T1000 (cell line): ENCODE measurements around the gene LAMB1.

Experiments used
- DNase-seq: peaks from one replicate; lab custom pipeline; 2025; ENCODE audit warnings: mixed read lengths; lab: John Stamatoyannopoulos, UW

Gene LAMB1

DNA sequence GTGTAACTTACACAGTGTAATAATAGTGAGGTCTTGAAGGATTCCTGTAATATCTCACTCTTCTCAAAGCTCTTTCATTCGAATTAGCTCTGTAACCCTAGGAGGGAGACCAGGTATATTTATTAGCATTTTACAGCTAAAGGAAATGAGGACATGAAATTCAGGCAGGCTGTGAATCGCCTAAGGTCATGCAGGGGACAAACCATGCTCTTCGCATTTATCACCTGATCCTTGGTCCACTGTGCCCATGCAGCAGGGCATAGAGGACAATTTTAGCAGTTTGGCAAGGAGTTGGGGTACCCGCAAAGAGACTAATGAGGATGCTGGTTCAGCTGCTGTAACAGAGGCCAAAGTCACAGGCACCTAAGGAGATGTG is 14.8 kb upstream of the LAMB1 start:
- no peak for DNase-seq

DNA sequence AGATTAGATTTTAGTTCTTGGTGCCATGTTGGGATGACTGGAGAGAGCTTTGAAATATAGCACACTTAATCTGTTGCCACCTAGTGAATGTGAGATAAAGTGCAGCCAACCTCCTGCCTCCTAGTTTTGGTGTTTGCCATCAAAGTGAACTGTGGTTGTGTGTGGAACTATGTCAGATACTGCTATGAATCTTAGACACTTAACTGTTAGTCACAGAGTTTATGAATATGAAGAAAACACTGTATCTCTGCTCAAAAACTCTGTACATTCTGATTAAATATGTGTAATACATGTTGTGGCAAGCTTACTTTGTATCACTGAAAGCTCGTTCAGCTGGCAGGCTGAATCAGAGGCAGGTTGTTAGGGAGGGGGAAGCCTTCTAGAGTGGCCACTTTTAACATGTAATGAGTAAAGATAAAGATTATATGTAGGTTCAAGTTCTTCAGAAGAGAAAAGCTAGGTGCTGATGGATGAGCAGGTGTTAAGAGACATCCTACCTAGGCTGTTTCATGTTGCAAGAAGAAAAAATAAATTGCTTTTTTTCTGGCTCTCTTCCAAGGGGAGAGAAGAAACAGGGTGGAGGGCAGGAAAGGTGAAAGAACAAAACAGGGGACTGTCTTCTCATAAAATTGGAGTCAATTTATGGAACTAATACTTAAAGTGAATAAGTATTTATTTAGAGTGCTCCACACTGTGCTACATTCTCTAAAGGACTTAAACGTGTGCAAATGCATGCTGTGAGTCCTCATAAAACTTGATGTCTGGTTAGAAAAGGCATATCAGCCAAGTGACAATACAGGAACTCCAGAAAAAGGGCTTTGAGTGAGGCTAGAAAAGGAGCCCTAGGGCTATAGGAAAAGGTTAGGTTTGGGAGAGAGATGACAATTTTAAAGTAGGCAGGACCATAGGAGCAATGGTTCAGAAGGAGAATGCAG is 14.1 kb upstream of the LAMB1 start:
- DNase-seq: no peak

DNA sequence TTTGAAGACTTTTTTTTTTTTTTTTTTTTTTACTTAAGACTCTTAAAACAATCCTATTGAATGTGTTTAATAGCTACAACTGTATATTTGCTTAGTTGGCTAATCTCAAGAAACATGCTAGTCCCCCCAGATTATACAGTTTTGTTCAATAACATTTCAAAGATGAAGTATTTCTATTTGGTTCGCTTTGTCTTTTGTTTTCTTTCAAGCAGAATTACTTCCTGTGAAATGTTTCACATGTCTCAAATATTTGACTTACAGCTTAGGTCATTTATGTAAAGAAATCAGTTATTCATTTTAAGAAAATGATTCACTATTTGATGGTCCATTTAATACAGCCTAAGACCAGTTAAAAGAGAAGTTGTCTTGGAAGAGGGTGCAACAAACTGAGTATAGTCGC is 12.8 kb upstream of the LAMB1 start:
- DNase-seq: no peak

DNA sequence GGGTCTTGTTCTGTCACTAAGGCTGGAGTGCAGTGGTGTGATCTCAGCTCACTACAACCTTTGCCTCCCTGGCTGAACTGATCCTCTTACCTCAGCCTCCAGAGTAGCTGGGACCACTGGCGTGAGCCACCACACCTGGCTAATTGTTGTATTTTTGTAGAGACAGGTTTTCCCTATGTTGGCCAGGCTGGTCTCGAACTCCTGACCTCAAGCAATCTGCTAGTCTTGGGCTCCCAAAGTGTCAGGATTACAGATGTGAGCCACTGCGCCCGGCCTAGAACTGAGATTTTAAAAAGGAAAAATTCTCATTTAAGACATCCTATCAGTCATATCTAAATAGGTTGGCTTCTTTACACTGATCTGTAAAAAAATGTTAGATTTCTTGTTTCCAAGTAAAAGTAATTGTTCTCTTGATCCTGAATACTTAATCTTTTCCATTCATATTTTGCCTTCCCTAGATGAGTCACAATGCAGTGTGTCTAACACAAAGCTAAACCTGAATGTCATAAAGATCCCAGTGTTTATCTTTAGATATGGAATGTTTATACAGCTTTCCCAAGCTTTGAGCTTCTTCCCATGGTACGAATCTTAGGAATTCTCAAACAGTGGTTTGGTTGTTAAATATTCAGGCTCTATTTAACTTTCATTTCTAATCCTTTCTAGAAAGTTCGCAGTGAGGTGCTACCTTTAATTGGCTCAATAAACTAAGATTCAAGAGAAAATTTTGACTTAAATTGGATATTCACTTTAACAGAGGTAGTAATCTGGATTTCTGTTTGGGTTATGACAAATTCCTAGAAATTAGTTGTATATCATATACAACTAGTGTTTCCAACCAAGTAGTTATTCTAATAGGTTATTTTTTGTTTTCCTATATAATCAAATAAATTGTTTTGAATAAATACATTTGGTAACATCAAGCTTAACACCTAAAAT is 12.1 kb upstream of the LAMB1 start:
- no peak for DNase-seq

DNA sequence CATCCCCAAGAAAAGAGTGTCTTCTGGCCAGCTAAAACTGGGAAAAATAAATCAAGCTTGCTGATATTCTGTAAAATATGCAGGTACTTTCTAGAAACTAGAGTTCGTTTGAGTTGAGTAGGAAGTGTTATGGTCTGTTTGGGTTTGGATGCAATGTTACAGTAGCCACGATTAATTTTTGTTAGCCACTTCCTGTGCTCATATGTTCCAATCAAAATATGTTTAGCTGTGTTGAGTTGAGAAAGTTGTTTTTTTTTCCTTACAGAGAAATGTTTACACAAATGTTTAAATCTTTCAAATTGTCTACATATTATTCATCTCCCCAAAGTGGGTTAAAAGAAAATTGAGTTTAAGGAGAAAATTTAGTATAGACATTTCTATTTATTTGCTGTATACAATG is 11.3 kb upstream of the LAMB1 start:
- DNase-seq: no peak

DNA sequence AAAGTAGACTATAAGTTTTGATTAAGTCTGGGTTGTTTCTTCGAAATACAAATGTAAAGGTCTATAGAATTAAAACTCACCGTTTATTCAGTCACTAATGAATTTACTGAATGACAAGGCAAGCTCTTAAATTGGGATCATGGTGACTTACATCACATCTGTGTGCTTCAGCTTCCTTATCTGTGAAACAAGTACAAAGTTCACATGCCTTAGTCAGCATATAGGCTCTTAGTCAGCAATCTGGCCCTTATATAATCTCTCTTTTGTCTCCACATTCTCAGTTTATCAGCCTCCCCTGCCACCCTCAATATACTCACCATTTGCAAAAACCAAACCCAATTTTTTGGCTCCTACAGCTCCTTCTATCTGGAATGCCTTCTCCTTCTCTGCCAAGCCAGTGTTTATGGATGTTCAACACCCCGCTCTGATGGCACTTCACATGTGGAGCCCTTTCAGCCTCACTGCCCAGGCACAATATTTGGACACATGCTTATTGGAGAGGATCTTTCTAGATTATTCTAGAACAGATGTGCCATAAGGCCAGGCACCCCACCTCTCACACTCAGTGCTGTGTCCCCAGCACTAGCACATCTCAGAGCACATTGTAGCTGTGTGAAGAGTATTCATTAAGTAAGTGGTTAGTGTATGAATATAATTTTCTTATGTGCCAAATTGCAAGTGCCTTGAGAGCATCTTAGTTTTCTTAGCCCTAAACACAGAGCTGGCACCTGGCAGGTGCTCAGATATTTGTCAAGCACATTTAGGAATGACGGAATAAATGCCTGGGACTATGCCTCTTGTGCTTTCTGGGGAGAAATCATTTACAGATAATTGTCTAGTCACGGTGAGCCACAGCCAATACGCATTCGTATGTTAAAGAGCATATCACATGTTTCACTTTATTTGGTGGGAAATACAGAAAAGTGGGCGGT is 9.8 kb upstream of the LAMB1 start:
- DNase-seq: no peak

DNA sequence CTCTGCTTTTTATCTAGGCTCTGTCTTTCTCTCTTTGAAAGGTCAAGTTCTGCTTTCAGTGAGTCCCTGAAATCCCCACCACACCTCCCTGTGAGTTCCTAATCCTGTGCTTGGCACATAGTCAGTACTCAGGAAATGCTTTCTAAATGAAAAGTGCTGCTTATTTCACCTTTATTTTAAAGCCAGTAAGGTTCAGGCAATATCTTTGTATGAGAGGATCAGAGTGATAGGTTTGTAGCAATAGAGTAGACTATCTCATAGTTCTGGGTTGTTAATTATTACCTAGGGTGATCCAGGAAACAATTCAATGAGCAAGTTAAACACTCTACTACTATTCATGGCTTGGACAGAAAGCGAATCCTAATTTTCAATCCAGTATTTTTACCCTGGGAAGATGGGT is 7.4 kb upstream of the LAMB1 start:
- DNase-seq: no peak

DNA sequence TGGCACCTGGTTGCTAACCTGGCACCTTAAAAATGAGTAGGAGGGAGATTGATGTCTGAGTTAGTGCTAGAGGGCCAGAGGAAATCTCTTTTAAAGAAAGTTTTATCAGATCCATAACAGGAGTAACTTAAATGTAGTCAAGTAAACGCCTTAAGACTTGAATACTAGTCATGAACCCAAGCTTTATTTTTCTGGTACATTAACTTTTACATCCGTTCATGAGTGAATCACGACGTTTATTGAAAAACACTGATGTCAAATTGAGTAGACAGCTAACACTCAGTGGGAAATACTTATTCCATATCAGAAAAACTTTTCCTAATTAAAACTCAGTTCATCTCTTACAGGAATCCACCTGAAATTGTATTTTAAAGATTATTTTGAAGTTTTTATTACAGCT is 6.9 kb upstream of the LAMB1 start:
- DNase-seq: no peak

DNA sequence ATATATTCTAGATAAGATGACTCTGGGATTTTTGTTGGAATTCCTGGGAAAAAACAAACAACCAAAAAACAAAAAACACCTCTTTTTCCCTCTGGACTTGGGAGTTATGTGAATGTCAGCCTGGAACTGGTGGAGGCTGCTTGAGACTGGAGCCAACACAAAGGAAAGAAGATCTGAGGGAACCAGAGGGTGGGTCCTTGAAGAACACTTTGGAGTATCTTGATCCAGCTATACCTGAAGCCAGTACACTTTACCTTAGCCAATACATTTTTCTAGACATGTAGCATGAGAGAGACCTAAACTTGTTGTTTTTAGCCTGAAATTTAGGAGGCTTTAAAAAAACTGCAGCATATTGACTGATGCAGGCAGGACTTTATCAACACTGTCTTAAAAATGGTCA is 5.9 kb upstream of the LAMB1 start:
- DNase-seq: no peak

DNA sequence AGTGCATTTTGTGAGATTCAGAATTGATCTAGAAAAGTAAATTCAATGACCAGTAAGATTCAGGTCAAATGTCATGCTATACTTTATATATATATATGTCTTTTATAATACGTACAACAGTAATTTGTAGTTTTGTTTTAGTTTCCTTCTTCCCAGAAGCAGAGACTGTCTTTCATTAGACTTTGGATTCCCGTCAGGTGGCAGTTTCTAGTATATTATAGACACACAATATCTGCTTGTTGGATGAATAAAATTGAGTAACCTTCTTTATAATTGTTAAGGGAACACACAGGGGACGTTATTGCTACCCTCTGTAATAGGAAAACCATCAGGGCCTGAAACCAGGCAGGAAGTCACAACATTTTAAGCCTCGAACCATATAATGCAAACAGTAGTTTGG is 5.3 kb upstream of the LAMB1 start:
- DNase-seq: no peak

DNA sequence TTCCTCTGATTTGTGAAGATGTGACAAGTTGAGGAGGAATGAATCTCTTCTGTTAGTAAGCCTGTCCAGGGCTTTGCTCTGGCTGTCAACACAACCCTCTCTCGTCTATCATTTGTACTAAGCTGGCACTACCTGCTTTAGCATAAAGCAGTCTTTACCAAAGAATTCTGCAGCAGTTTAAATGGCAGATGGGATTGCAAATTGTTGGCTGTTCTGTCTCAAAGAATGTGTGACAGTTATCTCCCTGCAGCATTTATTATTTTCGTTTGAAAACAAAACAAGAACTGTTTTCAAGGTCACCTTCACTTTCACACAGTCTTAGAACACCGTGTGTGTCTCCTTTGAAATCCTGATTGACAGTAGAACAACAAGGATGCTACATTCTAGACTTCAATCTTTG is 4.8 kb upstream of the LAMB1 start:
- no peak for DNase-seq

DNA sequence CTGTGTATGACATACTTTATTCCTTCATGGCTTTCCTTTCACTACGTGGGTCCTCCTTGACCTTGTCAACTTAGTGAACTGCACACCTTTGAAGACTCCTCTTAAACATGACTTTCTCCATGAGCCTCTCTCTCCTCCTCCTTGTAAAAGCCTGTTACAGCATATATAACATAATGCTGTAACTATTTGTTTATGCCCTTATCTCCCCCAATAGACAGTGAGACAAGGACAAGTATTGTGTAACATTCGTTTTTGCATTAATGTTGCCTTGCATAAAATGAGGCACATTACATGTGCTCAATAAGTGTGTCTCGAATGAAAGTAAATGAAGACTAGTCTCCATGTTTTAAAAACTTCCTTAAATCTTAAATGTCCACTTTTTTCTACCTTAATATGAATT is 4.3 kb upstream of the LAMB1 start:
- no peak for DNase-seq

DNA sequence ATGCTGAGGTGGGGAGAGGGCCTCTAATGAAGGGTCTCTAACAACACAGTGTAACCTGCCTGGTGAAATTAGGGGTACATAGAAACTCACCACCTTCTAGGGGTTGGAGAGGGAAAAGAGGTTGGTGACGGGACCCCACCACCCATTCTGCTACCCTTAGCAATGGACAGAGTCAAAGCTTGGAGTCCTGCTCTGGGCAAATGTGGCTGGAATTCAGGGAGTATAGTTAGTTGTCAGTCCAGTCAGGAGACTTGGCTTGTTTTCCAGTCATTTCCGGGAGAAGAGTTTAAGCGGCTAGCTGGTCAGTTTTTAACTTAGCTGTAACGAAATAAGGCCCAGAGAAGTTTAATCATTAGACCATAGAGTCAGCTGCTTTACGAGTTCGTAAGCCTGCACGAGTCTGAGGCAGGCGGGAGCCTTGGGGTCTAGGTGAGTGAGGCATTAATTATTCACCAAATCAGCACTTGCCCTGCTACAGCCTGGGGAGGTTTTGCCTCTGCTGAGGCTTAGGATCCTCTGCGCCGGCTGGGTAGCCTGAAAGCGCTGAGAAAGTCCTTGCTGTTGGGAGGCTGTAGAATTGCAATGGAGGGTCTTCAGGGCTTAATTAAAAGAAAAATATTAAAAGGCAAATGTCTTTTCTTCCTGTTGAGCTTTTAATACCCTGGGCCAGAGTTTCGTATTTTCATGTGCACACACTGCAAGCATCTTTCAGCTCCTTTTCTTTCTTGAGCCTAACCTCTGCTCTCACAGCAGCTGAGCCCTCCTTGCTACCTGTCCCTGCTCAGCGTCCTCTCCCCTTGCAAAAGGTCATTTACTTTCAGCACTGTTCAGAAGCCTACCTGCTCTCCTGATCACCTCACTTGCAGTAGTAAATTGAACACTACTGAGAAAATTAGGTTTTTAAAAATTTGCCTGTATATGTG is 1.5 kb upstream of the LAMB1 start:
- DNase-seq: no peak

DNA sequence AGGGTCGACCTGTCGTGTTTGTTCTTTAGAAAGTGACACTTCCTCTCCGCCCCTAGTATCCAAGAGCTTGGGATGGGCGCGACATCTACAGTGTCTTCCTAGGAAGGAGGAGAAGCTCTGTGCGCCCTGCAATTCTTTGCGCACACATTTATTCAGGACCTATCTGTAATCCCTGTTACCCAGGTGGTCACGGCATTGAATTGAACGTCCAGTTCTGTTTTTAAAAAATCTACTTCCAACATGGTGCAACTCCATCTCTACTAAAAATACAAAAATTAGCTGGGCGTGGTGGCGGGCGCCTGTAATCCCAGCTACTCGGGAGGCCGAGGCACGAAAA is 606 bp upstream of the LAMB1 start:
- DNase-seq: no peak

DNA sequence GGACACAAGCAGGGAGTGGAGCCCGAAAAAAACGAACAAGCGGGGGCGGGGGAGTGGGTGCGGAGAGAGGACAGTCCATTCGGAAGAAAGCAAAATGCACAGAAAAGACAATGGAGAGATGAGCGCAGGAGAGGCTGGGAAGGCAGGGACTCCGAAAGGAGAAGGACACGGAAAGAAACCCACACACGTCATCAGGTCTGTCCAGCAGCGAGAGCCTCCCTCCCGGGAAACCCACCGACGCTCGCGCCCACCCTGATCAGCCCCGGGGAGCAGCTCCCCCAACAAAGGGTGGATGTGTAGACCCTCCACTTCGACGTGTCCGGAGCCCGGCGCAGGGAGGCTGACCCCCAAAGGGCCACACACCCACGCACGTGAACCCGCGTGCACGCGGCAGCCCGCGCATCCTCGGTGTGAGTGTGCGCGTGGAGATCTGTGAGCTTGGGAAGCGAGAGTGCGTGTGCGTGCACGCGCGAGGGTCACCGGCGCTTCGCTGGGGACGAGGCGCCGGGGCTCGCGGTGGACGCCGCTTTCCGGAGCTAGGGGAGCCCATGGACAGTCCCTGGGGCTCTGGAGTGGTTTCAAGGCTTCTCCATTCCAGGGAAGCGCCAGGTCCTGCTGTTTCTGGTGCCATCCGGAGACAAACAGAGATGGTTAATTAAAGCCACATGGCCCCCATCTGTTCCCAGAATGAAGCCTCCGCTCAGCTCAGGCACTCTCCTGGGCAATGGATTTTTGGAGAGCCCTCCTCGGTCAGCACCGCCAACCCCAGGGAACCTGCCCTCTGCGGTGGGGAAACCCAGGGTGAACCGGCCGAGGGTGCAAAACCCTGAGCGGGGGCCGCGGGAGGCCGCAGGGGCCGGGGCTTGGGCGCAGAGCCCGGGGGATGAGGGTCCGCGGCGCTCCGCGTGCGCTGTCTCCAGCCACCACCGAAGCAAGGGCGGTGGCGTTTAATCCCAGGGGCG is 916 bp downstream of the LAMB1 start:
- DNase-seq: no peak

DNA sequence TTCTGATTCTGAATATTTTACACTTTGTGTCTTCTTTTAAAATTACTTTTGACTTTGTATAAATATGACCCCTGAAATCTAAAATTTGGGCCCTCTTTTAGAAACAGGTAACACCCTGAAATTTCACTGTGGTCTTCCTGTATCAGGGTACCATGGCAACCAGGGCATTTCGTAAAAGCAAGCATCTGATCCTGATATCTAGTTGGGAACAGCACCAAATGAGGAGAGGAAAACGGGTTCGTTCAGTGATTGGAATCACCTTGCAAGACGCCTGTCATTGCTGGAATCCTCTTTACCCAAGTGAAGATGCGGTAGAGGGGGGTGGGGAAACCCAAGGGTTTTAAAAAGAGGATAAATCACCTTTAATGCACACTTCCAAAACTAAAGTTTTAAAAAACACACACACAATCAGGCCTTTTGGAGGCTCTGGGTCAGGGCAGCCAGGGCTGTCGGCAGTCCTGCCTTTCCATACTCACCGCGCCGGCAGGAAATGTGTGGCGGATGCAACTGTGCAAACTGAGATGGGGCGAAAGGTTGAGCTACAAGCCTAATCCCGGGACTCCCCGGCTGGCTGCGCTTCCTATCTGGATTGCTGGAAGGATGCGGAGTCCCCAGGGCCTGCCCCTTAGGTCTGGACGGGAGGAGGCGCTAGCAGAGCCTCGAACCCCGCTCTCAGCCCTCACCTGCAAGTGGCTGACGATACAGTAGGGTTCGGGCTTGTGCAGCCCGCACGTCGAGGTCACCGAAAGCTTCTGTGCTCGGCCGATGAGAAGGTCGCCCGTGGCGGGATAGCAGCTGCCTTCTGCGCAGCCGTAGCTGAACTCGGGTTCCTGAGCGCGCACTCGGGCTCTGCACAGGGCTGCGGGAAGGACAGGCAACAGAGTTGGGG is 1.8 kb downstream of the LAMB1 start:
- no peak for DNase-seq

DNA sequence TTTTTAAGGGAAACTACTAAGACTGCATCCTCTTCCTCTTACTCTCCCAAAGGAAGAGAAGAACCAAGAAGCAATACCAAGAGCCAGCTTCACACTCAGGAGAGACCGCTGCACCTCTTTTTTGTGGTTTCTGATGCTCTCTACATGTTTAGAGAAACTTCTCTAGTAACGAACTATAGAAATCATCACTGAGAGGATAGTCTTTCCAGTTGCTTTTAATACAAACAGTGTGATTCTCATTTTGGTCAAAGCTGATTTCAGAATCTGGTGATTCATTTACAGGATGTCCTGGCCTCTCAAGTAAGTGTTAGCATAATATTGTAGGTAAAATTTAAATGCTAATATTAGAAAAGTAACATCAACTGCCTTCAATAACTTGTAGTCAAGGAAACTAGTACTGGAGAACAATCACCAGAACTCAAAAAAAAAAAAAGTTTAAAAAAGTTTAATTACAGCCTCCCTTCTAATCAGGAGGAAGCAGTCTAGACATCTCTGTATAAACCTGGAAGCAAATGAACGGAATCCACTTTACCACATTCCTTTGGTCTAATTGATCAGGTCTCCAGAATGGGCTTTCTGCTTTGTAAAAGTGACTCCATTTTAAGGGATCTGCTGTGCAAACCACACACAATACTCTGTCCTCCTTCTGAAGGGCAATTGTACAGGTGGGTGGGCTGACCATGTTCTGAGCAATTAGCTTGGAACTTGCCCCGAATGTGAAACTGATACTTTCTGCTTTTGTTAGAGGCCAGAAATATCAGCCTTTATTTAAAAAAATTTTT is 3.0 kb downstream of the LAMB1 start:
- no peak for DNase-seq
